Gastrocnemius medialis (tissue), 4 donors: ENCODE data around the gene RGR. TPM values are rescaled to one million over a fixed set of nuclear protein-coding genes. Genes with fewer than 3 reads are reported as not detected.

ENCODE experiments used
- ATAC-seq, 2 donors: fragments of 150-250 bp; one replicate each; pipeline ENCODE4 v1.9.1; 2016
- DNase-seq, 2 donors: peaks; one replicate each; pipeline ENCODE4 v3.0.0-alpha.2; 2019
- H3K27ac ChIP-seq, 4 donors: fragments of 200-600 bp; sonication (generic); 1 replicate in 1 of 4; 2 replicates in 3 of 4; pipeline ENCODE4 v1.5.1; 2016 to 2018; ENCODE audit warnings: mild to moderate bottlenecking in 2 of 4, moderate library complexity in 1 of 4
- H3K27me3 ChIP-seq, 3 donors: fragments of 200-600 bp; sonication (generic) in 2 of 3; 1 replicate in 1 of 3; 2 replicates in 2 of 3; pipeline versions ENCODE4 v1.5.1 to v1.6.0; 2016 to 2019; ENCODE audit warnings: mild to moderate bottlenecking in 1 of 3, moderate library complexity in 1 of 3
- H3K36me3 ChIP-seq, 2 donors: fragments of 200-600 bp; sonication (generic) in 1 of 2; one replicate each; pipeline ENCODE4 v1.5.1; 2017 to 2018
- H3K4me1 ChIP-seq, 2 donors: fragments of 200-600 bp; sonication (generic) in 1 of 2; one replicate each; pipeline ENCODE4 v1.5.1; 2016 to 2017; ENCODE audit warnings: mild to moderate bottlenecking in 2 of 2
- H3K4me3 ChIP-seq, 4 donors: fragments of 200-600 bp; sonication (generic) in 3 of 4; 1 replicate in 1 of 4; 2 replicates in 3 of 4; pipeline ENCODE4 v1.5.1; 2016 to 2019; ENCODE audit warnings: mild to moderate bottlenecking in 2 of 4
- H3K9me3 ChIP-seq, 3 donors: fragments of 200-600 bp; sonication (generic) in 2 of 3; 1 replicate in 1 of 3; 2 replicates in 2 of 3; pipeline ENCODE4 v1.5.1; 2016 to 2019
- POLR2A ChIP-seq, 2 donors: fragments of 450-650 bp; IDR thresholded peaks; one replicate each; pipeline ENCODE4 v1.6.1; 2017; ENCODE audit warnings: antibody characterized with exemption in 2 of 2, mild to moderate bottlenecking in 2 of 2, moderate library complexity in 2 of 2
- in situ Hi-C, 4 donors: fragments of 200-750 bp; cut with MboI; loops; one replicate each; pipeline versions ENCODE4 v1.15.0 to v1.8.0; 2017; ENCODE audit warnings: low sequenced_read_pairs in 4 of 4
- intact Hi-C: fragments of 100-400 bp; cut with DNase I; formaldehyde crosslinking; loops from one replicate; pipeline ENCODE4 v1.15.1; 2023; ENCODE audit warnings: low total_unique reads
- total RNA-seq, 4 donors: library from RNA; depleted of rRNA; stranded (reverse); fragments of >200 nt; gene quantifications; one replicate each; pipeline versions ENCODE4 v1.1.0 to v1.2.3, GENCODE V29; 2016
- TF ChIP-seq, protein P1 (sequence below), 5 experiments: fragments of 450-650 bp in 3 of 5; fragments of 200-600 bp in 2 of 5; sonication (generic) in 2 of 5; IDR thresholded peaks in 4 of 5; conservative IDR thresholded peaks in 1 of 5; 1 replicate in 4 of 5; 2 replicates in 1 of 5; pipeline ENCODE4 v1.5.1; 2016 to 2019; ENCODE audit warnings: antibody characterized with exemption in 5 of 5, mild to moderate bottlenecking in 3 of 5, moderate library complexity in 3 of 5

The RGR gene
- total RNA-seq, 4 donors from 2014 or later = 0.22 TPM; not detected in 3

DNA sequence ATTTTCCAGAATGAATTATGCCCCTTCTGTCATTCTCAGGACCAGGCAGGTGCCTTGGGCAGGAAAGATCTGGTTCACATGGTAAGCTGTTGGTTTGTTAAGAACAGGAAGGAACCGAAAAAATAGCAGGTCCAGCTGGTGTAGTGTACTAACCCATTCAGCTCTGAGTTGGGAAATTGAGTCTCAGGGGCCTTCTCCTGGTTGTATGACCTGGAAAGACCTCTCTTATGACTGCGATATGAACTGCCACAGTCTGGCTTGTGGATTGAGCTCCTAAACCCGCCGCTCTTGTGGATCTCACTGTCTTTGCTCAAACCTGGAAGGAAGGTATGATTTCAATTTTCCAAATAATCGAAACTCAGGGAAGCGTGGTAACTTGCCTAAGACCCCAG is 8.1 kb upstream of the RGR start:
- Histone ChIP-seq H3K27me3 (peaks cover 0 to 4% (median 2%) of the 10 kb centered on the region in 3 donors), H3K36me3 (no peaks in the 10 kb centered on the region), H3K4me1 (no peaks in the 10 kb centered on the region), H3K9me3 (no peaks in the 10 kb centered on the region), H3K27ac (no peak overlapping the region), H3K4me3 (no peak overlapping the region)
- ATAC-seq (no peak), DNase-seq (no peak)
- intact Hi-C loops (no loop called here), in situ Hi-C loops (no loop called here)
- TF ChIP-seq POLR2A (IDR thresholded peaks at IDR 0.05) = no peak
- TF ChIP-seq, protein P1, sequence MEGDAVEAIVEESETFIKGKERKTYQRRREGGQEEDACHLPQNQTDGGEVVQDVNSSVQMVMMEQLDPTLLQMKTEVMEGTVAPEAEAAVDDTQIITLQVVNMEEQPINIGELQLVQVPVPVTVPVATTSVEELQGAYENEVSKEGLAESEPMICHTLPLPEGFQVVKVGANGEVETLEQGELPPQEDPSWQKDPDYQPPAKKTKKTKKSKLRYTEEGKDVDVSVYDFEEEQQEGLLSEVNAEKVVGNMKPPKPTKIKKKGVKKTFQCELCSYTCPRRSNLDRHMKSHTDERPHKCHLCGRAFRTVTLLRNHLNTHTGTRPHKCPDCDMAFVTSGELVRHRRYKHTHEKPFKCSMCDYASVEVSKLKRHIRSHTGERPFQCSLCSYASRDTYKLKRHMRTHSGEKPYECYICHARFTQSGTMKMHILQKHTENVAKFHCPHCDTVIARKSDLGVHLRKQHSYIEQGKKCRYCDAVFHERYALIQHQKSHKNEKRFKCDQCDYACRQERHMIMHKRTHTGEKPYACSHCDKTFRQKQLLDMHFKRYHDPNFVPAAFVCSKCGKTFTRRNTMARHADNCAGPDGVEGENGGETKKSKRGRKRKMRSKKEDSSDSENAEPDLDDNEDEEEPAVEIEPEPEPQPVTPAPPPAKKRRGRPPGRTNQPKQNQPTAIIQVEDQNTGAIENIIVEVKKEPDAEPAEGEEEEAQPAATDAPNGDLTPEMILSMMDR (IDR thresholded peaks at IDR 0.05 in 4 of 5, conservative IDR thresholded peaks at IDR 0.05 in 1 of 5) = no peak

DNA sequence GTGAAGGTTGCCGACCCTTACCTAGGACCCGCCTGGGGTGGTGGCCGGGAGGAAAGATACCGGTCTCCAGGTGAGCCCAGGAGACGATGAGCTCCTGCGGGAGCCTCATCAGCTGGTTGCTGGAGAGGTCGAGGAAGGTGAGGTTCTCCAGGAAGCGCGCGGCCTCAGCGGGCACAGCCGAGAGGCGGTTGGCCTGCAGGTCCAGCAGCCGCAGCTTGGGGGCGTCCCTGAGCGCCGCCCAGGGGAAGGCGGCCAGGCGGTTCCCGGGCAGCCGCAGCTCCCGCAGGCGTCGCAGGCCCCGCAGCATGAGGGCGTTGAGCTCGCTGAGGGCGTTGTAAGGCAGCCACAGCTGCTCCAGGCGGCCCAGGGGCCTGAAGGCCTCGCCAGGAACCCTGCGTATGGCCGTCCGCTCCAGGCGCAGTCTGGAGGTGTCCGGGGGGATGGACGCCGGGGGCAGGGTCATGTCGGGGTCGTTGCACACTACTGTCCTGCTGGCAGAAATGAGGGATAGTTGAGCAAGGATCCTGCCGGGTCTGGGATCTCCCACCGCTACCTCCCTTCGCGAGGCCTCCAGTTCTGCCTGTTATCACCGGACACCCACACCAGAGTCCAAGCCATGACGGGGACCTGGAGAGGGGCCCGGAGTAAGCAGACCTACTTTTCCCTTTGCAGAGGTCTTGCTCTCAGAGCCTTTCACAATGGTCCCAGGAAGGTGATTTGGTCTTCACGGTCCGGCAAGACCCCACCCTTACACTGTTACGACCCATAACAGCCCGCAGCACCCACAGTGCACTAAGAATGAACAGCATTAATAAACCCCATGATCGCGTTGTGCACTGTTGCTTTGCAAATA is 7.4 kb upstream of the RGR start:
- Histone ChIP-seq H3K27me3 (peaks cover 0 to 4% (median 2%) of the 10 kb centered on the region in 3 donors), H3K27ac (no peak overlapping the region), H3K4me1 (no peaks in the 10 kb centered on the region), H3K36me3 (no peaks in the 10 kb centered on the region), H3K9me3 (no peaks in the 10 kb centered on the region), H3K4me3 (no peak overlapping the region)
- no peak for DNase-seq
- intact Hi-C loops (no loop called here), in situ Hi-C loops (no loop called here)
- TF ChIP-seq, protein P1 (IDR thresholded peaks at IDR 0.05 in 4 of 5, conservative IDR thresholded peaks at IDR 0.05 in 1 of 5) = no peak
- no peak for TF ChIP-seq POLR2A (IDR thresholded peaks at IDR 0.05)
- ATAC-seq = no peak

DNA sequence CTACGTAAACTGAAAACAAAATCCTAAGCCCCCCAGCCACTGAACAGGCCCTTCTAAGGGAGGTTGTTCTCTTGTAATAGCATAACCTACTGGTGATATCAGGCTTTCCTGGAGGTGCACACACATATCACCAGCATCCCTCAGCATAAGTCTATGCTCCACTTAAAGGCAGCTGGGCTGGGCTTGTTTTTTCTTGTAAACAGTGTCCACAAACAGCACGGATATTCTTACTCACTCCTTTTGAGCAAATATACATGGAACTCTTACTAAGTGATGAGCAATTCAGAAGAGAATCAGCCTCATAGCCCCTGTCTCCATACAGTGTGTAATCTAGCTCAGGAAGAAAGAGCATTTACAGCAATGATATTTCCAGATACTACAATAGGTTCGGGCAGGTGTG is 5.9 kb upstream of the RGR start:
- ATAC-seq (no peak), DNase-seq (no peak)
- Histone ChIP-seq H3K36me3 (no peaks in the 10 kb centered on the region), H3K4me1 (no peaks in the 10 kb centered on the region), H3K9me3 (no peaks in the 10 kb centered on the region), H3K27ac (no peak overlapping the region), H3K4me3 (no peak overlapping the region), H3K27me3 (peaks cover 0 to 4% (median 2%) of the 10 kb centered on the region in 3 donors)
- intact Hi-C loops = no loop called here
- in situ Hi-C loops = no loop called here
- no peak for TF ChIP-seq POLR2A (IDR thresholded peaks at IDR 0.05)
- TF ChIP-seq, protein P1 (IDR thresholded peaks at IDR 0.05 in 4 of 5, conservative IDR thresholded peaks at IDR 0.05 in 1 of 5) = no peak

DNA sequence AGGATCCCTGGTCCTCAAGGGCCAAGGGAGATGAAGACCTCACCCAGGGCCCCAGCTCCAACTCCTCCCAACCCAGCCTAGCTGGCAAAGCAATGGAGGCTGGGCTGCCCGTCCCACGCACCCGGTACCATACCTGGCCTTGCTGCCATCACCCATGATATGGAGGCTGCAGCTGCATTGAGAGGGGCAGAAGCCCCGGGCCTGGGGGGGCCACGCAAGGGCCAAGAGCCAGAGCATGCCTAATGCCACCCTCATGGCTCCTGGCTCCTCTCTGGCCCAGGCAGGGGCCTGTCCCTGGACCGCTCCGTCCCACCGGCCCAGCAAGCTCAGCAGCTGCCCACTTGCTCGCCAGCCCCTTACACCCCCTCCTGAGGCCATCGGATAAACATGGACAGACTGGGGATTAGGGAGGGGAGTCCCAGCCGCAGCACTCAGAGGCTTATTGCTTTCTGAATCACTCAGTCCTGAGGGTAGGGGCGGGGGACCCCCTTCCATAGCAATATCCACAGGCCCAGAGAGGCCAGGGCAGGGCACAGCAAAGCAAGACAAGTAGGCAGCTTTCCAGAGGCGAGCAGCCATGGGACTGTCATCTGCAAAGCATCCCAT is 3.6 kb upstream of the RGR start, which contains the start of gene LRIT1:
Gene LRIT1, minus strand, starts transcription at position 362 of the 606 bp plus-strand sequence. Its CDS starts 107 bp downstream, at position 255.
- no peak for ATAC-seq
- DNase-seq = no peak
- H3K4me3 ChIP-seq = no peak within 1 kb of the TSS
- intact Hi-C loops (no loop called here), in situ Hi-C loops (no loop called here)
- no peaks in the 10 kb centered on the region for H3K36me3 ChIP-seq
- H3K27ac ChIP-seq = no peak within 1 kb of the TSS
- TF ChIP-seq, protein P1 (IDR thresholded peaks at IDR 0.05 in 4 of 5, conservative IDR thresholded peaks at IDR 0.05 in 1 of 5) = no peak
- TF ChIP-seq POLR2A (IDR thresholded peaks at IDR 0.05) = no peak
- no peaks in the 10 kb centered on the region for H3K4me1 ChIP-seq
- H3K27me3 ChIP-seq = peaks cover 0 to 2% (median 2%) of the 10 kb centered on the region in 3 donors
- H3K9me3 ChIP-seq = no peaks in the 10 kb centered on the region
